Stimulated activated naive CD8-positive, alpha-beta T cell treated with anti-CD3 and anti-CD28 coated beads, Interleukin-15, Interleukin-2, amounts not matched to agents 100 ng/mL and 50 ng/mL, for 24 hours (primary cell): ENCODE measurements around the gene KRTAP12-2.
A peak's percentile ranks its signal among the peaks of the same experiment; 100 is the strongest.
"Not testable (repeated sequence)": the region's sequence is repeated elsewhere in the genome, so short reads cannot be mapped to it uniquely, and the experiment has no call there.

ENCODE experiments used
- H3K27ac Mint-ChIP-seq: one replicate; pipeline ENCODE4 v1.8.0; 2021; ENCODE audit warnings: mild to moderate bottlenecking, mixed read lengths
- H3K27me3 Mint-ChIP-seq: one replicate; pipeline ENCODE4 v1.8.0; 2021; ENCODE audit warnings: mixed read lengths
- H3K36me3 Mint-ChIP-seq: one replicate; pipeline ENCODE4 v1.8.0; 2021; ENCODE audit warnings: low read depth, mixed read lengths
- H3K4me1 Mint-ChIP-seq: one replicate; pipeline ENCODE4 v1.8.0; 2021; ENCODE audit warnings: low read depth, mixed read lengths
- H3K4me3 Mint-ChIP-seq: one replicate; pipeline ENCODE4 v1.8.0; 2021; ENCODE audit warnings: mild to moderate bottlenecking, mixed read lengths
- H3K9me3 Mint-ChIP-seq: one replicate; pipeline ENCODE4 v1.8.0; 2021; ENCODE audit warnings: mixed read lengths

KRTAP12-2 gene

DNA sequence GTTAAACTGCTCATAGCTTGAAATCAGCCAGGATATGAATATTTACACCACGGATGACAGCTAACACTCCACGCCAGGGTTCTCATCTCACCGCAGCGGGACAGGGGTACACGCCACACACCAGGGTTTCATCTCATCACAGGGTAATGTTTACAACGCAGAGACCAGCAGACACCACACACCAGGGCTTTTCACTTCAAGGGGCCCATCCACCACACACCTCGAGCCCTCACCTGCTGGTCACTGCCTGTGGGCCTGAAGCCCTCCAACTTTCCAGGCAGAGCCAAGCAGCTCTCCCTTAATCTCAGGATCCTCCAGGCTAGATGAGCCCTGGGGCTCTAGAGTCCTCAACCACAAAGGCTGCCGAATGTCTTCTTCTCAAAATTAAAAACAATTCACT, 28.9 kb upstream of the KRTAP12-2 start:
- Mint-ChIP-seq H3K36me3 (no peaks in the 10 kb centered on the region), H3K27ac (no peak overlapping the region), H3K27me3 (peaks cover 41% of the 10 kb centered on the region), H3K4me1 (peaks cover 15% of the 10 kb centered on the region), H3K9me3 (peaks cover 8% of the 10 kb centered on the region), H3K4me3 (no peak overlapping the region)

DNA sequence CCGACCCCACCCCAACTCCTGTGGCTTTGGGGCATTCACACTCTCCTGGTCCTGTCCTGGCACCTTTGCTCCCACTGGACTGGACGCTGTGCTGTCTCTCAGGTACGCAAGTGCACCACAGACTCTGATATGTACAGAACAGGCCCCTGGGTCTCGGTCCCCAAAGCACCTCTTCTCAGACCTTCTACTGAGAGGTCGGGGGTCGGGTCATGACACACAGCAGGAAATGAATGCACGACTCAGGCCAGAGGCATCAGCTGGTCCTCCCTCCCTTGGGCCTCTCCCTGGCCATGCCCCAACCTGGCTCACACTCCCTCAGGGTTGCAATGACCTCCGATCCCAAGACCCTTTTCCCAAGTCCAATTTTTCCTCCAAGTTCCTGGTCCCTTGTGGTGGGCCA, 28.5 kb upstream of the KRTAP12-2 start:
- peaks cover 8% of the 10 kb centered on the region for H3K9me3 Mint-ChIP-seq
- no peak overlapping the region for H3K27ac Mint-ChIP-seq
- H3K4me3 Mint-ChIP-seq: no peak overlapping the region
- H3K4me1 Mint-ChIP-seq: peaks cover 15% of the 10 kb centered on the region
- peaks cover 40% of the 10 kb centered on the region for H3K27me3 Mint-ChIP-seq
- no peaks in the 10 kb centered on the region for H3K36me3 Mint-ChIP-seq

DNA sequence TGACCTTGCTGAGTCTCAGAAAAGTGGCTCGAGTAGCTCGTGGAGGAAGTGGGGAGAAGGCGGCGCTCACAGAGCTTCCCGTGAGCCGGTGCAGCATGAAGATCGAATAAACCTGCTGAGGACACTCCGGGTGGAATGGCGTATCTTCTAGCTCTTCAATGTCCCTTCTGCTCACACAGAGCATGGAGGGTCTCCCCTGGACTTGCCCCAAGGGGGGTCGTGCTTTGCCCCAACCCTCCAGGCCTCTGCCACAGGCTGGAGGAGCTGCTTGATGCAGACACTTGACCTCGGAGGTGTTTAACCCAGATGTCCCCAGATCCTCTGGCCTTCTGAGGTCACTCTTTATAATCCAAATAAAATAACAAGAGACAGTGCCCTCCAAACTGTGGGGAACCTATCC, 28.0 kb upstream of the KRTAP12-2 start:
- no peak overlapping the region for H3K27ac Mint-ChIP-seq
- peaks cover 8% of the 10 kb centered on the region for H3K9me3 Mint-ChIP-seq
- H3K4me3 Mint-ChIP-seq: no peak overlapping the region
- H3K36me3 Mint-ChIP-seq: no peaks in the 10 kb centered on the region
- H3K4me1 Mint-ChIP-seq: peaks cover 15% of the 10 kb centered on the region
- peaks cover 36% of the 10 kb centered on the region for H3K27me3 Mint-ChIP-seq

DNA sequence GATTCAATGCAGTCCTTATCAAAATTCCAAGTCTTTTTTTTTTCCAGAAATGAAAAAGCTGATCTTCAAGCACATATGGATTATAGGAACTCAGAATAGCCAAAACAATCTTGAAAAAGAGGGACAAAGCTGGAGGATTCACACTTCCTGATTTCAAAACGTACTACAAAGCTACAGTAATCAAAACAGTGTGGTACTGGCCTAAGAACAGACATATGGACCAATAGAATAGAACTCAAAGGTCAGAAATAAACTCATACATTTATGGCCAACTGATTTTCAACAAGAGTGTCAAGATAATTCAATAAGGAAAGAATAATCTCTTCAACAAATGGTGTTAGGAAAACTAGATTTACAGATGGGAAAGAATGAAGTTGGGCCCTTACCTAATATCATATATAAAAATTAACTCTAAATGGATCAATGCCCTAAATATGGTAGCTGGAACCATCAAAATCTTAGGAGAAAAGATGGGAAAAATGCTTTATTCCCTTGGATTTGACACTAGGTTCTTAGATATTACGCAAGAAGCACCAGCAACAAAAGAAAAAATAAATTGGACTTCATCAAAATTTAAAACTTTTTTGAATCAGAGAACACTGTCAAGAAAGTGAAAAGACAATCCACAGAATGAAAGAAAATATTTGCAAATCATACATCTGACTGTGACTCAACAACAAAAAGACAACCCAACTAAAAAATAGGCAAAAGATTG, 26.2 kb upstream of the KRTAP12-2 start:
- Mint-ChIP-seq H3K27me3 (peaks cover 21% of the 10 kb centered on the region), H3K4me1 (peaks cover 15% of the 10 kb centered on the region), H3K27ac (no peak overlapping the region), H3K9me3 (peaks cover 8% of the 10 kb centered on the region), H3K36me3 (no peaks in the 10 kb centered on the region), H3K4me3 (no peak overlapping the region)

DNA sequence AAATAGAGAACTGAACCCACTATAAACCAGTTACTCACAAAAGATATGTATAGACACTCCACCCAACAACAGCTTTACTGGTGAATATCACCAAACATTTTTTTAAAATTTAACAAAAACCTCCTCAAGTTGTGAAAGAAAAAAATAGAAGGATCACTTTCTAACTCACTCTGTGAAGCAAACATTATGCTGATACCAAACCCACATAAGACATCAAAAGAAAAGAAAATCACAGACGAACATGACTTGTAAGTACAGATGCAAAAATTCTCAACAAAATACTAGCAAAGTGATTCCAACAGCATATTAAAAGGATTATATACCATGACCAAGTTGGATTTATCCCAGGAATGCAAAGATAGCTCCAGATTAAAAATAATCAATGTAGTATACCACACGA, 25.0 kb upstream of the KRTAP12-2 start:
- Mint-ChIP-seq H3K9me3 (peaks cover 8% of the 10 kb centered on the region), H3K4me3 (no peak overlapping the region), H3K36me3 (no peaks in the 10 kb centered on the region), H3K27ac (no peak overlapping the region), H3K4me1 (peaks cover 15% of the 10 kb centered on the region), H3K27me3 (peaks cover 10% of the 10 kb centered on the region)

DNA sequence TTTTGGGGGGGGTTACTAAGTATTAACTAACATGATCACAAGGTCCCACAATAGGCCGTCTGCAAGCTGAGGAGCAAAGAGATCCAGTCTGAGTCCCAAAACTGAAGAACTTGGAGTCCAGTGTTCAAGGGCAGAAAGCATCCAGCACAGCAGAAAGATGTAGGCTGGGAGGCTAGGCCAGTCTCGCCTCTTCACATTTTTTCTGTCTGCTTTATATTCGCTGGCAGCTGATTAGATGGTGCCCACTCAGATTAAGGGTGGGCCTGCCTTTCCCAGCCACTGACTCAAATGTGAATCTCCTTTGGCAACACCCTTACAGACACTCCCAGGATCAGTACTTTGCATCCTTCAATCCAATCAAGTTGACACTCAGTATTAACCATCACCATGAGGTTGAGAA, 23.0 kb upstream of the KRTAP12-2 start:
- not testable (repeated sequence) for H3K27ac Mint-ChIP-seq, H3K27me3 Mint-ChIP-seq, H3K9me3 Mint-ChIP-seq, H3K36me3 Mint-ChIP-seq, H3K4me3 Mint-ChIP-seq
- peaks cover 25% of the 10 kb centered on the region for H3K4me1 Mint-ChIP-seq

DNA sequence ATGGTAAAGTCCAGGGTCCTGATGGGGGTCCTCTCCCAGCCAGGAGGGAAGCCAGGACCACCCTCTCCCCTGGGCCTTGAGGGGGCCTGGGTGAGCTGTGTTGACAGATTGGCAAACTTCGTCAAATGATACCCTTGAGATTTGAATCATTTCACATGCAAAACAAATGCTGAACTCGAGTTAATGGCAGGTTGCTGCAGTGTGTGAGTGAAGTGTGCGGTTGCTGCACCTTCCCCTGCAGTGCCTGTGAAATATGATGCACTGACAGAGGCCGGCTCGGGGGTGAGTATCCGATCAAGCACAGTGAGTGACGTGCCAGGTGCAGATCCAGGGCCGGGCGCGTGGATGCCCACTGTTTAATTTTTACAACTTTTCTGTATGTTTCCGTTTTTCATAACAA, 20.9 kb upstream of the KRTAP12-2 start:
- no peak overlapping the region for H3K27ac Mint-ChIP-seq
- H3K4me1 Mint-ChIP-seq: peaks cover 20% of the 10 kb centered on the region
- H3K36me3 Mint-ChIP-seq: no peaks in the 10 kb centered on the region
- peaks cover 5% of the 10 kb centered on the region for H3K9me3 Mint-ChIP-seq
- H3K4me3 Mint-ChIP-seq: no peak overlapping the region
- peaks cover 4% of the 10 kb centered on the region for H3K27me3 Mint-ChIP-seq

DNA sequence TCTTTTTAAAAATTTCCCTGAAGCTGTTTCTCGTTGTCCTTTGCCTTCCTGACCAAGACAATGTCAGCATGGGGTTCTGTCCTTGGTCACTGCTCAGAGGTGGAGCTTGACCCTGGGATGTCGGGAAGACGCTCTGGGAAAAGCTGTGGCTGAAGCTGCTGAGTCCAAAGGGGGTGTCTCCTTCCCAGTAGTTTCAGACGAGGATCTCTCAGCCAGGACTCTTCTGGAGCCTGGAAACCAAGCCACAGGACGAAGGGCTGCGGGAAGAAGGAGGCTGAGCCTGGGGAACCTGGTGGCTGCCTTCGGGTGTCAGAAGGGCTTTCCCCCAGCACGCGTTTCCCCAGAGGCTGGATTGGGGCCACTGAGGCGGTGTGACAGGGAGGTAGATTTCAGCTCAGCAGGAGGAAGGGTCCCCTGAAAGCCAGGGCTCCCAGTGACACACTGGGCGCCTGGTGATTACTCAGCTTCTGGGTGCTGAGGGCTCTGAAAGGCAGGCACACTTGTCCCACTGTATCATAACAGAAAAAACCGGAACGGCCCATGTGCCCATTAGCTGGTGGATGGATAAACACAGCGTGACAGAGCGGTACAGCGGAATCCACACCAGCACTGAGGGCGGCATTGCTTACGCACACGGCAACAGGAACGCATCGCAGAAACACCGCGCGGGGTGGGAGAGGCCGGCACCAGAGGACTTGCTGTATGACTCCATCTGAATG, 20.3 kb upstream of the KRTAP12-2 start:
- no peaks in the 10 kb centered on the region for H3K36me3 Mint-ChIP-seq
- H3K27me3 Mint-ChIP-seq: peaks cover 4% of the 10 kb centered on the region
- H3K9me3 Mint-ChIP-seq: no peaks in the 10 kb centered on the region
- H3K27ac Mint-ChIP-seq: no peak overlapping the region
- no peak overlapping the region for H3K4me3 Mint-ChIP-seq
- peaks cover 20% of the 10 kb centered on the region for H3K4me1 Mint-ChIP-seq

DNA sequence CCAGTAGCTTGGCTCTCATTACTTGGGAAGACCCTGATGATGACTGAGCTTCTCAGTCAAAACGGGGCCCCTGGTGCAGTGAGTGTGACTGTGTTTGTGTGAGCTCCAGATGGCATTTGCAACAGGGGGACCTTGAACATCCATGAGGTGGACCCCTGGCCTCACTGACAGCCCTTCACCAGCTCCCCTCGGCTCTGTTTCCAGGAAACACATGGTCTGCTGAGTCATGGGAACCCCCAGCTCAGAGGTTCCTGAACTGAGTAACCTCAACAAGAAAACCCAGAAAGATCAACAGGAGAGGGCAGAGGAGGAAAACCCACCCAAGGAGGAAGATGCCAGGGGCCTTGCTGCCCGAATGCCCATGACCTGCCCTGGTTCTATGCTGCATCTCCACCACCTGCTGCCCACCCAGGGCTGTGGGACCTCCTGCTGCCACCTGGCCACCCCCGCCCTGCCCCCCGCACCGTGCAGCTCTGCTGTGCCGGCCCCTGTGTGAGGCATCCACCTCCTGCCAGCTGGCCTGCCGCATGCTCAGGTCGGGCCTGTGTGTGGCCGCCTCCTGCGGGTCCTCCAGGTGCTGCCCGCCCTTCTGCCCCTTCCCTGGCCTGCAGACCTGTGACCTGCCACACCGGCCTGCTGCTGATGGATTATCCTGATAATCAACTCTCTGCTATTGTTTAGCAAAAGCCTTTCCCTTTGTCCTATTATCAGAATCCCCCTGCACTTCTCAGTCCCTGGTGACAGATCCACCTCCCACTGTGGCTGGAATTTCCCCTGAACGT, 19.5 kb upstream of the KRTAP12-2 start:
- Mint-ChIP-seq H3K27ac (peak overlapping the region; percentile 4), H3K4me1 (peaks cover 12% of the 10 kb centered on the region), H3K9me3 (no peaks in the 10 kb centered on the region), H3K4me3 (no peak overlapping the region), H3K27me3 (peaks cover 4% of the 10 kb centered on the region), H3K36me3 (no peaks in the 10 kb centered on the region)

DNA sequence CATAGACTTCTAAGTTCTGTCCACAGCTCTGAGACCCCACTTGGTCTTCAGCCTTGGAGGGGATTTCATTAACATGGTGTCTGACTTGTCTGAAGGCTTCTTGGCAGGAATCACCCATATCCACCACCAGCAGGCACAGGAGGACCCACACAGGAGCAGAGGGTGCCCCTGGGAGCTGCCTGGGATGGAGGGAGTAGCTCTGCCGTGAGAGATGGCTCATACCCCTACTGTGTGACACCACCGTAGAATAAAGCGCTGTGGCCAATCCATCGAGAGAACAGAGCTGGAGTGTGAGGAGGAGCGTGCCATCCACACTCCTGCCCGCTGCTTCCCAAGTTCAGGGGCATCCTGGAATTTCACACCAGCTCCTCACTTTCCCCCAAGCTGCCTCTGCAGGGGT, 18.3 kb upstream of the KRTAP12-2 start:
- not testable (repeated sequence) for H3K27ac Mint-ChIP-seq, H3K4me3 Mint-ChIP-seq, H3K9me3 Mint-ChIP-seq, H3K36me3 Mint-ChIP-seq, H3K27me3 Mint-ChIP-seq
- peaks cover 10% of the 10 kb centered on the region for H3K4me1 Mint-ChIP-seq

DNA sequence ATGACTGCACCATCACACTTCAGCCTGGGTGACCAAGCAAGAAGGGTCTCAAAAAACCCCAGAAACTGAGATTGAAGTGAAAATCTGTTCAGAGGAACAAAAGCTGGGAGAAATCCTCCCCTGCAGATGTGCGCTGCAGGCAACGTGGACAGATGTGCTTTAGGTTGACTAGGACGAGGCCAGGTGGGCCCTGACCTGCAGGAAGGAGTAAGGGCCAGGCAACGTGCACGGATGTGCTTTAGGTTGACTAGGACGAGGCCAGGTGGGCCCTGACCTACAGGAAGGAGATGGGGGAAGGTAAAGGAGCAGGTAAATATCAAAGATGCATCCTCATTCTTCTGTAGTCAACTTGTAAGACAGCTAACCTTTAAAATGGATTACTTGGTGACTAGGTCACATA, 17.8 kb upstream of the KRTAP12-2 start:
- Mint-ChIP-seq H3K4me1 (peaks cover 10% of the 10 kb centered on the region), H3K27me3 (peaks cover 4% of the 10 kb centered on the region), H3K36me3 (no peaks in the 10 kb centered on the region), H3K4me3 (no peak overlapping the region), H3K27ac (no peak overlapping the region), H3K9me3 (no peaks in the 10 kb centered on the region)

DNA sequence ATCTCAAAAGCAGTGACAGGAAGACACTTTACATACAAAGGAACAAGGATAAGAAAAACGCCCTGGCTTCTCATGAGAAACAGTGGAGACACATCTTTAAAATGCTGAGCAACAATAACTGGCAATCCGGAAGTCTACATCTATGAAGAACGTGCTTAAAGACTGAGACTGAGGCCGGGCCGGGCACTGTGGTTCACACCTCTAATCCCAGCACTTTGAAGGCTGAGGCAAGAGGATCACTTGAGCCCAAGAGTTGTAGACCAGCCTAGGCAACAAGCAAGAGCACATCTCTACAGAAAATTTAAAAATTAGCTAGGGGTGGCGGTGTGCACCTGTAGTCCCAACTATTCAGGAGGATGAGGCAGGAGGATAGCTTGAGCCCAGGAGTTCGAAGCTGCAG, 17.4 kb upstream of the KRTAP12-2 start:
- H3K4me3 Mint-ChIP-seq: no peak overlapping the region

DNA sequence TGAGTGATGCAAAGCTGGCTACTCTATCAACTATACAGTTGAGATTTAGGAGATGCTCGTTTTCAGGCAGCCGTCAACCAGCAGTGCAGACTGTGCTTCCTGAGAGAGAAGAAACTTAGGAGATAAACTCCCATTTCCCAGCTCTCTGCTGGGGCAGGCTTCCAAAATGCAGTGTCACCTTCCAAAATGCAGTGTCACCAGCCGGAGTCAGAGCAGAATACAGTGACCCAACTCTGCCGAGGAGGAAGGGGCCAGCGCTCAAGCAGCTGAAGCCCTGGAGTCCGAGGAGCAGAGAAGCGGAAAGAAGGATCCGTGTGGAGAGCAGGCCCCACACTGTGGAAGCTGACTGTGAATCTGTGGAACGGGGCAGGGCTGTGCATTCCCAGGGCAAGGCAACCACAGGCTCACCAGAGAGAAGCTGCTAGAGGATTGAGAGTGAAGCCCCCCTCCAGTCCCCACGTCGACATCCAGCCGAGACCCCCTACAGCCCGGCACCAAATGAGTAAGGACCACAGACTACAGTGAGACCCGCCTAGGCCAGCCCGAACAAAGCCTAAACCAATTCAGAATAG, 15.9 kb upstream of the KRTAP12-2 start:
- no peaks in the 10 kb centered on the region for H3K36me3 Mint-ChIP-seq
- no peaks in the 10 kb centered on the region for H3K9me3 Mint-ChIP-seq
- H3K27ac Mint-ChIP-seq: no peak overlapping the region
- H3K4me1 Mint-ChIP-seq: peaks cover 10% of the 10 kb centered on the region
- no peak overlapping the region for H3K4me3 Mint-ChIP-seq
- peaks cover 4% of the 10 kb centered on the region for H3K27me3 Mint-ChIP-seq

More for the DNA sequence above, 17.4 kb upstream of the KRTAP12-2 start:
- H3K27ac Mint-ChIP-seq: no peak overlapping the region
- no peaks in the 10 kb centered on the region for H3K9me3 Mint-ChIP-seq
- peaks cover 10% of the 10 kb centered on the region for H3K4me1 Mint-ChIP-seq
- H3K27me3 Mint-ChIP-seq: peaks cover 4% of the 10 kb centered on the region
- no peaks in the 10 kb centered on the region for H3K36me3 Mint-ChIP-seq

DNA sequence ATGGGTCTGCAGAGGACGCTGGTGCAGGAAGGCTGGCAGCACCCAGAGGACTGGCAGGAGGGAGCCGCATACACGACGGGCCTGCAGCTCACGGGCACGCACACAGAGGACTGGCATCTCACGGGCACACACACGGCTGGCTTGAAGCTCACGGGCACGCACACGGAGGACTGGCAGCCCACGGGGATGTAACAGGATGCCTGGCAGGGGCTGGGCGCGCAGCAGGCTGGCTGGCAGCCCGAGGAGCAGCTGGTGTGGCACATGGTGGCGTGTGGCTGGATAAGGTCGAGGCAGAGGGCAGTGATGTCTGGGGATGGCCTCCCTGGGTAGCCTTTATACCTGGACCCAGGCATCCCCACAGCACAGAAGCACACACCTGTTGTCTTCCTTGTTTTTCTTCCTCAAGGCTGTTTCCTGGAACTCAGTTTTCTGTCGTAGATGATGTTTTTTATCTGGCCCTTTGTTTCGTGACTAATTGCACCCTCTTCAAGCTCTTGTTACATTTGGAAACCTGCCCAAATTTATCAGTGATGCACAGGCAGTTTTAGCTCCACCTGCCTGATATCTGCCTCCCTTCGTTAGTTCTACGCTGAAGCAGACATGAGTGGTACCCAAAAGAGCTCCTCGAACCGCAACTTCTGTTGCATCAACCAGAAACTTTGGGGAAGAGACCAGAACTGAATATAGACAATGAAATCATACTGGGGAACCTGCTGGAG, 15.3 kb upstream of the KRTAP12-2 start, which contains the start of gene KRTAP12-1:
KRTAP12-1 (minus strand) TSS at position 303 of the 719 bp plus-strand sequence; CDS start at position 263, 40 bp downstream.
- Mint-ChIP-seq H3K9me3 (no peaks in the 10 kb centered on the region), H3K36me3 (no peaks in the 10 kb centered on the region), H3K4me3 (no peak within 1 kb of the TSS), H3K27me3 (peaks cover 4% of the 10 kb centered on the region), H3K4me1 (peaks cover 10% of the 10 kb centered on the region), H3K27ac (no peak within 1 kb of the TSS)
